HL-60 (cell line): ENCODE data around the gene SV2C.

Experiments used
- CTCF ChIP-seq: IDR thresholded peaks from one replicate; pipeline ENCODE4 v1.5.1; 2011; ENCODE audit warnings: low read length, control low read depth, inconsistent platforms; ENCODE audit not compliant: insufficient read depth
- REST ChIP-seq: IDR thresholded peaks from 2 replicates; pipeline ENCODE4 v1.6.1; 2012; ENCODE audit warnings: low read depth; ENCODE audit not compliant: insufficient replicate concordance

- no peak for TF ChIP-seq CTCF
- TF ChIP-seq REST, result no peak
Measured at GRCh38 chr5:76312783-76313182, 229.6 kb downstream of the SV2C start.
